Keratinocyte (primary cell): Measurements from ENCODE around the gene LIG3.

Experiments used
- CTCF ChIP-seq, 3 experiments: IDR thresholded peaks in 1 of 3; conservative IDR thresholded peaks in 1 of 3; optimal IDR thresholded peaks in 1 of 3; 2 replicates in 2 of 3; 3 replicates in 1 of 3; pipeline versions ENCODE3 to v1.5.1; 2011; ENCODE audit warnings: low read length in 3 of 3, mild to moderate bottlenecking in 3 of 3, moderate library complexity in 2 of 3, control low read depth in 1 of 3, inconsistent platforms in 1 of 3; ENCODE audit not compliant: insufficient read depth in 2 of 3; ENCODE audit errors: extremely low read depth in 1 of 3
- EZH2 ChIP-seq: IDR thresholded peaks from one replicate; pipeline ENCODE4 v1.6.1; 2012; ENCODE audit warnings: inconsistent platforms, mild to moderate bottlenecking, low read length, moderate library complexity

GRCh38 chr17:34997355-34997862 lies 17.1 kb downstream of the LIG3 start:
- TF ChIP-seq CTCF (optimal IDR thresholded peaks at IDR 0.05 in 1 of 3, IDR thresholded peaks at IDR 0.05 in 1 of 3, conservative IDR thresholded peaks at IDR 0.05 in 1 of 3; ENCODE audit: extremely low read depth in 1 of 3, insufficient read depth in 2 of 3, low read length in 3 of 3): no peak
- no peak for TF ChIP-seq EZH2
